ENCODE results near the gene HOXD13. TPM values are rescaled to one million over a fixed set of nuclear protein-coding genes. Genes with fewer than 3 reads are reported as not detected.

The HOXD13 gene
- total RNA-seq, 1 experiment from 2014 or later: not detected

GRCh38 chr2:176090862-176091261 lies 1.7 kb upstream of the HOXD13 start:
- POLR2A ChIA-PET: no interaction called here
- intact Hi-C loops (cut with micrococcal nuclease): no loop called here
- CTCF ChIA-PET: no interaction called here

GRCh38 chr2:176091329-176092258 lies 927 bp upstream of the HOXD13 start:
- TF ChIP-seq CTCF (IDR thresholded peaks at IDR 0.05; ENCODE audit: unreplicated experiment): no peak
- no peak overlapping the region for H3K27ac Mint-ChIP-seq (ENCODE audit: low read depth, unreplicated experiment)
- H3K36me3 Mint-ChIP-seq (ENCODE audit: insufficient read depth, unreplicated experiment): peaks cover 6% of the 10 kb centered on the region
- H3K27me3 Mint-ChIP-seq (ENCODE audit: insufficient read depth, unreplicated experiment): peaks cover 86% of the 10 kb centered on the region
- ChIA-PET CTCF (interaction anchor here (0.5 to 1.0 kb wide), 4 partner anchors 12 to 1401 kb away, joined by 3 read pairs; no protein-coding TSS in a partner anchor), POLR2A (interaction anchor here (0.6 kb wide), 1 partner anchor 547 kb away, joined by 4 read pairs; no protein-coding TSS in a partner anchor)
- no peak overlapping the region for H3K4me3 Mint-ChIP-seq (ENCODE audit: unreplicated experiment)
- intact Hi-C loops (cut with micrococcal nuclease): no loop called here
- no peaks in the 10 kb centered on the region for H3K9me3 Mint-ChIP-seq (ENCODE audit: unreplicated experiment)
- DNase-seq (ENCODE audit: unreplicated experiment): no peak
- peaks cover 9% of the 10 kb centered on the region for H3K4me1 Mint-ChIP-seq (ENCODE audit: insufficient read depth, unreplicated experiment)
- BruUV-seq (replicated peaks): no TSS peak

More at GRCh38 chr2:176090862-176091261, 1.7 kb upstream of the HOXD13 start:
- TF ChIP-seq CTCF (IDR thresholded peaks at IDR 0.05; ENCODE audit: unreplicated experiment): no peak
- Mint-ChIP-seq H3K27ac (ENCODE audit: low read depth, unreplicated experiment) (no peak overlapping the region), H3K9me3 (ENCODE audit: unreplicated experiment) (no peaks in the 10 kb centered on the region), H3K4me3 (ENCODE audit: unreplicated experiment) (no peak overlapping the region), H3K36me3 (ENCODE audit: insufficient read depth, unreplicated experiment) (peaks cover 6% of the 10 kb centered on the region), H3K4me1 (ENCODE audit: insufficient read depth, unreplicated experiment) (peaks cover 11% of the 10 kb centered on the region), H3K27me3 (ENCODE audit: insufficient read depth, unreplicated experiment) (peaks cover 89% of the 10 kb centered on the region)
- no TSS peak for BruUV-seq (replicated peaks)
- no peak for DNase-seq (ENCODE audit: unreplicated experiment)

- POLR2A ChIA-PET: interaction anchor here (1.0 kb wide), 1 partner anchor 829 kb away, joined by 3 read pairs; no protein-coding TSS in a partner anchor
- Mint-ChIP-seq H3K9me3 (ENCODE audit: unreplicated experiment) (no peaks in the 10 kb centered on the region), H3K4me1 (ENCODE audit: insufficient read depth, unreplicated experiment) (peaks cover 15% of the 10 kb centered on the region), H3K27ac (ENCODE audit: low read depth, unreplicated experiment) (no peak overlapping the region), H3K4me3 (ENCODE audit: unreplicated experiment) (no peak overlapping the region), H3K27me3 (ENCODE audit: insufficient read depth, unreplicated experiment) (peaks cover 75% of the 10 kb centered on the region), H3K36me3 (ENCODE audit: insufficient read depth, unreplicated experiment) (no peaks in the 10 kb centered on the region)
- intact Hi-C loops (cut with micrococcal nuclease): no loop called here
- CTCF ChIA-PET: interaction anchor here (0.6 to 1.4 kb wide), 7 partner anchors 8 to 1427 kb away, joined by 3 to 4 read pairs (median 3); no protein-coding TSS in a partner anchor
- no peak for TF ChIP-seq CTCF (IDR thresholded peaks at IDR 0.05; ENCODE audit: unreplicated experiment)
- DNase-seq (ENCODE audit: unreplicated experiment): no peak
- no TSS peak for BruUV-seq (replicated peaks)
Measured at GRCh38 chr2:176093145-176093897, 800 bp downstream of the HOXD13 start.

- intact Hi-C loops (cut with micrococcal nuclease): no loop called here
- H3K9me3 Mint-ChIP-seq (ENCODE audit: unreplicated experiment): no peaks in the 10 kb centered on the region
Measured at GRCh38 chr2:176093898-176094249, 1.4 kb downstream of the HOXD13 start.

More at GRCh38 chr2:176093898-176094249, 1.4 kb downstream of the HOXD13 start:
- Mint-ChIP-seq H3K27me3 (ENCODE audit: insufficient read depth, unreplicated experiment) (peaks cover 75% of the 10 kb centered on the region), H3K4me1 (ENCODE audit: insufficient read depth, unreplicated experiment) (peaks cover 13% of the 10 kb centered on the region), H3K4me3 (ENCODE audit: unreplicated experiment) (no peak overlapping the region), H3K36me3 (ENCODE audit: insufficient read depth, unreplicated experiment) (no peaks in the 10 kb centered on the region), H3K27ac (ENCODE audit: low read depth, unreplicated experiment) (no peak overlapping the region)
- no peak for TF ChIP-seq CTCF (IDR thresholded peaks at IDR 0.05; ENCODE audit: unreplicated experiment)
- ChIA-PET POLR2A (interaction anchor here (1.0 kb wide), 1 partner anchor 829 kb away, joined by 3 read pairs; no protein-coding TSS in a partner anchor), CTCF (interaction anchor here (0.6 to 4.6 kb wide), 9 partner anchors 8 to 1428 kb away, joined by 3 to 38 read pairs (median 3); no protein-coding TSS in a partner anchor)
- DNase-seq (ENCODE audit: unreplicated experiment): no peak
- BruUV-seq (replicated peaks): no TSS peak
